GM19043 (cell line): Measurements from ENCODE around the gene TPH1.
A peak's percentile ranks its signal among the peaks of the same experiment; 100 is the strongest.
"Not testable (repeated sequence)": the region's sequence is repeated elsewhere in the genome, so short reads cannot be mapped to it uniquely, and the experiment has no call there.

ENCODE experiments used
- ATAC-seq: cut with Tn5 transposase; IDR thresholded peaks from one replicate; pipeline ENCODE4 v1.9.1; 2021; ENCODE audit warnings: low read depth; ENCODE audit not compliant: unreplicated experiment

The TPH1 gene

DNA sequence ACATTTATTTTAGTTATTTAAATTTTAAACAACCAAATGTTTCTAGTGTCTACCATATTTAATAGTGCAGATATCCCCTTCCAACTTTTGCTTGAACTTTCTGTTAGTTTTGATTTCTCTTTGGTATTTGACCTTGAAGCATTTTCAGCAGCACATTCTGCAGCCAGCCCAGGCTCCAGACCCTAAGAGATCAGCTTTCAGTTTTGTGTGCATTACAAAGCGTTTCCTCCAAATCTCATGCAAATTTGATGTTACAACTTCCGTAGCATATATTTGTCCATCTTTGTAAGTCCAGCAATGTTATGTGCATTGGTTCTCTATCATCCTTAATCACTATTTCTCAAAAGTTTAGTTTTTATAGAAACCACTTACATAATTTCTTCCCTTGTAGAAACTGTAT lies 18.6 kb downstream of the TPH1 start:
- no peak for ATAC-seq

DNA sequence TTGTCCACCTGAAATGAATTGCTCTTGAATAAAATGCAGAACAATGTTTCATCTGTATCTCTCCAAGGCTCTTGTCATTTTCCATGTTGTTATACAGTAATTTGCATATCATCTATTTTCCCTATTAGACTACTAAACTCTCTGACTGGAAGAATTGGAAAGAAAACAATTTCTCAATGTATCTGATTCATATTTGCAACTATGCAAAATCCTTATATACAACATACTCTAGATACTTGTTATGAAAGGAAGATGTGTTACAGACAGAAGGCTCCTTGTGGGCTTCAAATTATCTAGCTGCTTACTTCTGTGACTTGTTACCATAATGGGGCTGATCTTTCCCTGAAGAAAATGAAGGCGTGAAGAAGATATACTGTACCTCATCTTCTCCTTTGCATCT lies 23.6 kb downstream of the TPH1 start:
- no peak for ATAC-seq

DNA sequence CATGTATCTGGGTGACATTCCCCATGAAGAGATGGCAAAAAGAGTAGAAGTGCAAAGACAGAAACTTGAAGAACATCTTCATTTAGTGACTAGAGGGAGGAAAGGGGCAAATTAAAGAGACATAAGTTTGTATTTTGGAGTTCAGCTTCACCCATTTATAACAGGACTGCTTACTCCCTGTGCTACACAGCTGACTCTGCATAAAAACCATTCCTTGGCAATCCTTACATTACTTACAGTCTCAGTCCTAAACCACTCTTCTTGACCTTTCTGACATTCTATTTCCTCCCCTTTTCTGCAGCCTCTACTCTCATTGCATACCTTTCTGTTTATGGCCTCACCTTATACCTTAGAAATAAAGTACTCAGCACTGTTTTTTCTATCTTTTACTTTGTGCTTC lies 26.4 kb downstream of the TPH1 start:
- ATAC-seq: no peak

DNA sequence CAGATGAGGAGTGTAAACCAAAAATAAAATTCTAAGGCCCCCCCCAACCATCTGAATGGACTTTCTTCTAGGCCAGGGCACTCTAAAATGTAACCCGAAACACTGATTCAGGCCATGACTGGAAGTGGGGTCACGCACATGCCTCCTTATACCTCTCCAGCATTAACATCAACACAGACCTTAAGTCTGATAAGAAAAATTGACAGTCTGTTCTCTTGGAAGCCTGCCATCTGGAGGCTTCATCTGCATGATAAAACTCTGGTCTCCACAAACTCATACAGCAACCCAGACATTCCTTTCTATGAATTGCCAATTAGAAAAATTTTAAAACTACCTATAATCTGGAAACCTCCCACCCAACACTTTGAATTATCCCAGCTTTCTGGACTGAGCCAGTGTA lies 29.3 kb downstream of the TPH1 start:
- no peak for ATAC-seq

DNA sequence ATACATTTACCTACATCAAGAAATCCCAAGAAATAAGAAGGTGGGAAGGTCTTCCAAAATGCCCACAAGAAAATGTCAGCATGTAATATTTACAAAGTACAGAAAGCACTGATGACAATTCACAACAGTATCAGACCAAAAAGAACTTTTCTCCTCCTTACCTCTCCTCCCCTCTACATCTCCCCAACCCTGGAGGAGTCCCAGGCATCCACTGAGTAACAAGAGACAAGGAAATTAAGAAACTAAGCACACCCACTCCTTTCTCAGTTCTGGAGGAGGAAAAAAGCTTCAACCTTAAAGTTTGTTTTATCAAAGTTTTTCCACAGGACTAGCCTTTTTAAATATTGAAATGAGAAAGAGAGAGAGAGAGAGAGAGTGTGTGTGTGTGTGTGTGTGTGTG lies 31.2 kb downstream of the TPH1 start:
- ATAC-seq: no peak

DNA sequence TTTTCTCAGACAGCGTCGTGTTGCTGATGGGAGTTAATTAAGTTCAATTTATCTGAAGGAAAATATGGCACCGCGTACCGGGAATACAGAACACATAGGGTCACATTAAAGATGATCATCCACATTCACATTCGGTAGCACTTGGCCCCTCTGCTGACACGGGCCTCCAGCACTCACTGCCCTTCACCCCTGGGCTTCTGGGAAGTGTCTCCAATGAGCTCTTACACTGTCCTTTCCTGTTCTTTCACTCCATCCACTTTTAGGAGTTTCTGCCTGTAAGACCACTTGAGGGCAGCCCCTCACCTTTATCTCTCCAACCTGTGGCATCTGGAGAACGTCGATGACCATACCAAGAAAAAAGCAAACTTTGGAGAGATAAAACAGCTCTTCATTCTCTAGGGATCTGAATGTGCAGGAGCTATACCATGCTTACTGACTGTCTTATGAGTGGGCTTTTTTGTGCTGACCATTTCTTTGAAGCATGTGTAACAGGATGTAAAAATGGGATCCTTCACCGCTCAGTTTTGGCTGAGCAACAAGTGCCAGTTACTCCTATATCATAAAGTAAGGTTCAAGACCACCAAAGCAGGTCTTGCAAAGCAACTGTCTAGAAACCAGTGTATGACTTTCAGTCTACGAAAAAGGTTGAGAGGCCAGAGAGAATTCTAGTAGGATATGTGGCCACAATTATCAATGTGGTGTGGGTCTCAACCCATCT lies 32.1 kb downstream of the TPH1 start:
- no peak for ATAC-seq

DNA sequence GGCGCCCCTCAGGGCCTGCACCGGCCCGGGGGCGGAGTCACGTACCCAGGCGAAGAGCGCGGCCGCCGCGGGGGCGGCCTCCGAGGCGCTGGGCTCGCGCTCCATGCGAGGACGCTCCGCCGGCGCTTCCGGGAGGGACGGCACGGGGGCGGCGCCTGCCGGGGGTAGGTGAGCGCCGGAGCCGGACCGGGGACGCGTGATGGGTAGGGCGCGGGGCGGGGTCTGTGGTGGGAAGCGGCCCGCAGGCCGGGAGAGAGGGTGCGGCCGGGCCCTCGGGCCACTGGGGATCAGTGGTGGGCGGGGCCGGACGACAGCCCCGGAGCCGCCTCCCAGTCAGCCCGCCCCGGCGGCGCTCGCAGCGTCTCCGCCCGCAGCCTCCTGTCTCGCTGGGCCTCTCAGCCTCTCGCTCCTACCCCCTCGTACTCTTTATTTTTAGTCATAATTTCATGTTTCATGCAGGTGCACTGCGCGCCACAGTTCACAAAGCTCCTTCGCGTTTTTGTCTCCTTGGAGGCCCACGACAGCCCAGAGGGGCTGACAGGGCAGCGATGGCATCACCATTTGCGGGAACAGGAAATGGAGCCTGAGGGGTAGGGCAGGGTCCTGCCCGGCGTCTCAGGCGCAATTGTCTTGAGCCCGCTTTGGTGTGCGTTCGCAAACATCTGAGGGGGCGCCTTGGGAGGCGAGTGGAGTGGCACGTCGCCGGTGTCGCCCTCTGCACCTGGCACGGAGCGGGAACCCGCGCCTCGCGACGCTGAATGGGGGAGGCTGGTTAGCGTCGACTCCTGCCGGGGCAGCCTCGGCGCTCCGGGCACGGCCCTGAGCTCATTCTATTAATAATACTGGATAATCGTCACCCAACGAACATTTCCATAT lies 32.9 kb downstream of the TPH1 start, which contains the start of gene SERGEF:
Gene SERGEF (minus strand): TSS at position 142 of the 876 bp plus-strand sequence. CDS start 37 bp downstream, at position 105.
- peak; percentile 92 for ATAC-seq

DNA sequence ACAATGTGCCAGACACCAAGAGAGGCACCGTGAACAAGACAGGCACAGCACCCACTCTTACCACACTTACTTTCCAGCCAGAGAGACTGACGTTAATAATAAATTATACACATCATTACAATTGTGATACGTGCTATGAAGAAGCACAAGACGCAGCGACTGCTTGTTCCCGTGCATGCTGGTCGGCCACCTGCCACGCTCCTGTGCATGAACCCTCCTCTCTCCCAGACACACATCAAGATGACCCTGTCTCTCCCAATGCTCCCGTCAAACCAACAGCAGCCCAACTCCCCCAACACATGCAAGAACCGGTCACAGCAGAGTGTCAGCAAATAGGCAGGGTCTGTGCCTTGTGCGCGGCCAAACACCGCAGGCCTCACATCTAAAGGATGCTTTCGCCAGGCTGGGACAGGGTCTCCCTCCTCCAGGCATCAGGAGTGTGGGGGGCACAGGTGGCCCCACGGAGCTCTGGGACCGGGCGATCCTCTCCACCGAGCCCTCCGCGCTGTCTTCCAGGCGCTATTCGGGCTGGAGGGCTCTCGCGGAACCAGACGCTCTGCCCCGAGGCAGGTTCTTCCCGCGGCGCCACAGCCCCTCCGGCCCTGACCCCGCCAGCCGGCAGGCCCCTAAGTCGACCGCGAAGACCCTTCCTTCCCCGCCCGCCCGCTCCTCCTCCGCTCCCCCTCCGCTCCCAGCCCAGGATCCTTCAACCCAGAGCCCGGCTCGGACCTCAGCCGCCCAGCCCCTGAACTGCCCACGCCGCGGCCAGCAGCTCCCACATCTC lies 33.8 kb downstream of the TPH1 start:
- ATAC-seq: peak; percentile 1

DNA sequence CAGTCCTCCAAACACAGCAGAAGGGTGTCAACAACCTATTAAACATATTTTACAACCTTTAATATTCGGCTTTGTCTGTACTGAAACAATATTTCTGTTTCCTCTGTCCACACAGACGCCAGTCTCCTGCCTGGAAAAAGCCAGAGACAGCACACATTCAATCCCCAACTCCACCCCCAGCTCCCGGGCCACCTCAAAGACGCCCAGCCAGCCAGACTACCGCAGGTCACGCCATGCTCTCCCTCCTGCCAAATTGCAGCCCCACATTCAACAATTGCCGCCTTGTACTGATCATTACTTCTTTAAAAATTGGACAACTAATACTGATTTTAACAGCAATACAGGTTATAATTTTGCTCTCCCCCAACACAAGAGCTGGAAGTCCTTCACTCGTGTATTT lies 34.4 kb downstream of the TPH1 start:
- ATAC-seq: no peak

DNA sequence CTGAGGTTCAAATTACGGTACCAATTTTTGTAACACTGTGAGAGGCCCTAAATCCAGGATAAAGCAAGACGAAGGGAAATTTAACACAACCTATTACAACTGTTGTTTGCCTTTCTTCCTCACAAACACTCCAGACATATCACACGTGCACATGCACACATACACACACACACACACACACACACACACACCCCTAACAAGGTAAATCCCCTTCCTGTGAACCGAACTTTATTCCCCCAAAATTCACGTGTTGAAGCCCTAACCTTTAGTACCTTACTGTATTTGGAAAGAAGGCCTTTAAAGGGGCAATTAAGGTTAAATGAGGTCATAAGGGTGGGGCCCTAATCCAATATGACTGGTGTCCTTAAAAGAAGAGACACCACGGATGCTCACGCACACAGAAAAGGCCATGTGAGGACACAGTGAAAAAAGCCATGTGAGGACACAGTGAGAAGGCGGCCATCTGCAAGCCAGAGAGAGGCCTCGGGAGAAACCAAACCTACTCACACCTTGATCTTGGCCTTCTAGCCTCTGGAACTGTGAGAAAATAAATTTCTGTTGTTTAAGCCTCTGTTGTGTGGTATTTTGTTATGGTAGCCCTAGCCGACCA lies 35.0 kb downstream of the TPH1 start:
- no peak for ATAC-seq

DNA sequence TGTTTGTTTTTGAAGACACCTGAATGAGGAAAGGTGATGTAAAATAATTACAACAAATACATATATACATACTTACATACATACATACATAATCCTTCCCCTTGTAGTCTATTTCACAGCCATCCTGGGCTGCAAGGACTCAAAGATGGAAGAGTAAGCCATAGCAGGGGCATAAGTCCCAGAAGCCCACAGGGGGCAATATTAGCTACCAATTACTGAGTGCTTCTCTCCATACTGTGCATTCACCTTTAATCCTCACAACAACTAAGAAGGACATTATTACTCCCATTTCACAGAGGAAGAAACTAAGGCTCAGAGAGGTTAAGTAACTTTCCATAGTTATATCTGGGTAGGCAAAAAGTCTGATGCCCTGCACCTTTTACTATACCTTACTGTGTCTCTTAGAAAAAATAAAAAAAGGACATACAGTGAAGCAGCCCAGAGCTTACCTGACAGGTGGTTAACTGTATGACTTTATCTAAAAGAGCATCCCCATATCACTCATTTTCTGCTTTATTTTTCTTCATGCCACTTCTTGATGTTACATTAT lies 35.9 kb downstream of the TPH1 start:
- no peak for ATAC-seq

DNA sequence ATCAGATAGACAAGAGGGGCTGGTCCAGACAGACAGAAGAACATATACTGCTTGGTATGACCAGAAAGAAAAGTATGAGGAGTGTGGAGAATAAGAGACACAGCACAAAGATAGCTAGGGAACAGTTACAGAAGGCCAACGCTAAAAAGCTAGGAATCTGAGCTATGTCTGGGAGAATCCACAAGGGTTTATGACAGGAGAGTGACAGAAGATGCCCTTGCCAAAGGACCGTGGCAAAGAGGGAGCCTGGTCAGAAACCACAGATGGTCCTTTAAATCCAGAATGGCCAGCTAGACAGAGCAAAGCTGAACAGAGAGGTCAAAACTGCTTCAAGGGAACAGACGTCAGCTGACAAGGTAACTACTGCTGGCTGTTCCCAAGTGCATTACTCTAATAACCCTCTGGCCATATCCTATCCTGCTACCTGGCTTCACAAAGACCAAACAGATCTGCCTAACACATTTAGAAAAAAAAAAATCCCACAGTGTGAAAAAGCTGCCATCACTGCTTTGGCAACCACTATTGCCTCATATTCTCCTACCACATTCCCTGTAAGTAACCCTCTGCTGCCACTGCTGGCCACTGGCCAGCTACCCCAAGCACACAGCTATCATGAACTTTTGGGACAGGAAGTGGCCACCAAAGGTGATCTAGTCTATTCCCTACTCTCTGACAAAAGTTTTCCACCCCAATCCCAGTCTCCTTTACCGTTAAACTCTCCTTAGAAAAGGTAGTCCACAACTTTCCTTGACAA lies 40.5 kb downstream of the TPH1 start:
- no peak for ATAC-seq

DNA sequence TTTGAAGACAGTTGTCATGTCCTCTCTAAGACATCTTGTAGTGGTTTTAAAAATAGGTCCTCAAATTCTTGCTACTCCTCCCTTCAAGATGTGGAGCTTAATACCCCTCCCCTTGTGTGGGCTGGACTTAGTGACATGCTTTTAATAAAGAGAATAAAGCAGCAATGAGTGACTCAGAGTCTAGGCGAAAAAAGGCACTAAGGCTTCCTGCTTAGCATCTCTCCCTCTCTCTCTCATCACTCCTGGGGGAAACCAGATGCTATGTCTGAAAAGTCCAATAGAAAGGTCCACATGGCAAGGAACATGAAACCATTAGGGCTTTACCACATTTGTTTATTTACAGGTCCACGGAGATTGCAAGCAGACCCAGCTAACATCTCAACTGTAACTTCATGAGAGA lies 44.9 kb downstream of the TPH1 start:
- ATAC-seq: no peak

DNA sequence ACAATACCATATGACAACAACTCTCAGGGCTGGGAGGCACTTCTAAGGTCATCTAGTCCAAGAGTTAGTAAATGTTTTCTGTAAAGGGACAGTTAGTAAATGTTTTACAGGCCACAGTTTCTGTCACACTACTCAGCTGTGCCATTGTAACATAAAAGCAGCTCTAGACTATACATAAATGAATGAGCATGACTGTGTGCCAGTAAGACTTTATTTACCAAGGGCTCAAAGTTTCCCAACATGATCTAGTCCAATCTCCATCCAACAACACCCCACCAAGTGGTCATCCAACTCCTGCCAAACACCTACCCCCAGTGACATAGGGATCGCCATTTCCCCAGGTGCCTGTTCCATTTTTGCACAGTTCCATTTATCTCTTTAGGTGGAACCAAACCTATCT lies 45.3 kb downstream of the TPH1 start:
- peak; percentile 93 for ATAC-seq

DNA sequence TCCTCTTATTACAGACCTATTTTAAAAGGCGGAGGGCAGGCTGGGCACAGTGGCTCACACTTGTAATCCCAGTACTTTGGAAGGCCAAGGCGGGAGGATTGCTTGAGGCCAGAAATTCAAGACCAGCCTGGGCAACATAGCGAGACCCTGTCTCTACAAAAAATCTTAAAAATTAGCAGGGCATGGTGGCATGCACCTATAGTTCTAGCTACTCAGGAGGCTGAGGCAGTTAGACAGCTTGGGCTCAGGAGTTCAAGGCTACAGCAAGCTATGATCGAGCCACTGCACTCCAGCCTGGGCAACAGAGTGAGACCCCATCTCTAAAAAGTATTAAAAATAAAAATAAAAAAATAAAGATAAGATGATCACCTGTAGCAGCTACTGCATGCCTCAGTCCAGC lies 45.9 kb downstream of the TPH1 start:
- ATAC-seq: not testable (repeated sequence)
